Fibroblast of villous mesenchyme (primary cell): ENCODE data around the gene PRPSAP2. TPM values are rescaled to one million over a fixed set of nuclear protein-coding genes. Genes with fewer than 3 reads are reported as not detected.

Experiments
- DNase-seq: peaks from one replicate; pipeline ENCODE4 v3.0.0-alpha.2; 2010; ENCODE audit warnings: low read depth
- H3K4me3 ChIP-seq: 2 replicates; pipeline ENCODE4 v1.5.1; 2011; ENCODE audit warnings: low read depth, mild to moderate bottlenecking, low read length
- CTCF ChIP-seq: IDR thresholded peaks from 2 replicates; pipeline ENCODE4 v1.5.1; 2012; ENCODE audit warnings: low read depth, mild to moderate bottlenecking, low read length; ENCODE audit not compliant: insufficient read depth
- total RNA-seq: library from RNA; depleted of rRNA; stranded (reverse); fragments of >200 nt; gene quantifications from 2 replicates; pipeline ENCODE4 v1.2.3, GENCODE V29; 2012

The PRPSAP2 gene
- total RNA-seq, 1 donor, result 51.4 TPM

DNA sequence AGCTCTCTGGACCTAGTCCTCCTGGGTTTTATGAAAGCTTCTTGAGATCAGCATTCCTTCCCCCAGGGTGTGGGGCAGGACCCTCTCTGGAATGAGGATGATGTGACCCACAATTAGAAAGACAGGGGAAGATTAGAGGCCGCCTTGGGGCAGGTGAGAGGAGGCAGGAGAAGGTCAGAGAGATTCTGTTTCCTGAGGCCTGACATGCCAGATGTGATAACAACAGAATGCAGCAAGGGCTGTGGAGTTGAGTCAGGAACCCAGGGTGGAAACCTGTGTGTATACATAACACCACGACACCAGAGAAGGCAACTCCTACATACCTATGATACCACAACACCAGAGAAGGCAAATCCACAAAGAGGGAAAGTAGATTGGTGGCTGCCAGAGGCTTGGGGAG, 88.6 kb downstream of the PRPSAP2 start:
- DNase-seq, result no peak
- H3K4me3 ChIP-seq, result no peak overlapping the region
- no peak for TF ChIP-seq CTCF

GRCh38 chr17:18947866-18948265, 89.9 kb downstream of the PRPSAP2 start:
- H3K4me3 ChIP-seq, result no peak overlapping the region
- DNase-seq, result no peak
- no peak for TF ChIP-seq CTCF

DNA sequence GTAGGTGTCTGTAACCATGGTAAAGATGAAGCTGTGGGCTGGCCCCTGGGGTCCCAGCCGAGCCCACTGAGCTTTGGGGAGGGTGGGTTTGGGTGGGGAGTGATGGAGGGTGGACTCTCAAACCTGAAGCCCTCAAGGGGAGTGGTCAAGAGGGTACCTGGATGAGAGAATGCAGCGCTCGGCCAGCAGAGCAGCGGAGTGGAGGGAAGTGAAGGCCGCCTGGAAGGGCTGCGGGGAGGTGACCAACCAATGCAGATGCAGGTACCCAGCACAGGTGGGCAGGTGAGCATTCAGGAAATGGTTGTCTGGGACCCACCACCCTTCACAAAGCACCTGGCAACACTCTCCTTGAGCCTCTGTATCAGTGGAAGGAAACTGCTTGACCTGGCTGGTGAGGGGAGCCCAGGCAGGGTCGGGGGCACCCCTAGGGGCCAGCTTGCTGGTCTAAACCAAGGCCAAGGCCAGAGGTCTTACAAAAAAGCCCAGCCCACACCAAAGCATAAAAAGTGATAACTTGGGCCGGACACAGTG, 90.6 kb downstream of the PRPSAP2 start:
- no peak for DNase-seq
- H3K4me3 ChIP-seq, result no peak overlapping the region
- no peak for TF ChIP-seq CTCF

GRCh38 chr17:18949566-18949965, 91.6 kb downstream of the PRPSAP2 start:
- no peak for TF ChIP-seq CTCF
- DNase-seq, result peak; percentile 16

GRCh38 chr17:18950346-18950745, 92.4 kb downstream of the PRPSAP2 start:
- no peak overlapping the region for H3K4me3 ChIP-seq
- TF ChIP-seq CTCF, result no peak
- DNase-seq, result no peak

More at GRCh38 chr17:18949566-18949965, 91.6 kb downstream of the PRPSAP2 start:
- H3K4me3 ChIP-seq, result no peak overlapping the region

GRCh38 chr17:18950944-18951905, 93.3 kb downstream of the PRPSAP2 start:
- no peak overlapping the region for H3K4me3 ChIP-seq
- no peak for TF ChIP-seq CTCF
- DNase-seq, result no peak
